ENCODE data around the gene PAAF1.

PAAF1 gene

DNA sequence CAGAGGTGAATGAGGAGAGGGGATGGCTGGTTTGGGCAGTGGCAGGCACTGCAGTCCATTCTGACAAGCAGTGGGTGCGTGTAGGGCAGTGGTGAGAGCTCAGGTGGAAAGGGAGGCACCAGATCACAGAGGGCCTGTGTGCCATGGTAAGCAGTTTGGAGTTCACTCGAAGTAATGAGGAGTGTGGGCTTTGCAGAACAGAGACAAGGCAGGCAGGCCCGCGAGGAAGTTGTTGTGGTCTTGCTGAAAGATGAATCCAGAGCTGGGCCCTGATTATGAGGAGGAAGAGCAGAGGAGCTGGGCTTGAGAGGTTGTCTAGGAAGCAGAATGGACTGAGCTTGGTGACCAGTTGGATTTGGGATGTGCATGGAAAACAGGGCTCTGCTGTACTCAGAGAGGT is 72.4 kb downstream of the PAAF1 start:
- no peak for DNase-seq

DNA sequence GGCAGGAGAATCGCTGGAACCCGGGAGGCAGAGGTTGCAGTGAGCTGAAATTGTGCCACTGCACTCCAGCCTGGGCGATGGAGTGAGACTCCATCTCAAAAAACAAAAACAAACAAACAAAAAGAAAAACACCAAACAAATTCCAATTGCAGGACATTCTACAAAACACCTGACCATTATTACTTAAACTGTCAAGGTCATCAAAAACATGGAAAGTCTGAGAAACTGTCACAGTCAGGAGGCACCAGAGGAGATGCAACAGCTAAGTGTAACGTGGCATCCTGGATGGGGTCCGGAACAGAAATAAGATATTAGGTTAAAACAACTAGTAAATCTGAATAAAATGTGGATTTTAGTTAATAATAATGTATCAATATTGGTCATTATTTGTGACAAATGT is 73.1 kb downstream of the PAAF1 start:
- no peak for DNase-seq

GRCh38 chr11:73950869-73951710 is 74.3 kb downstream of the PAAF1 start, which contains the start of gene DNAJB13:
Gene DNAJB13, plus strand, starts transcription at chr11:73951026. Its CDS starts 44 bp downstream, at chr11:73951070.
- peak; percentile 54 for DNase-seq

DNA sequence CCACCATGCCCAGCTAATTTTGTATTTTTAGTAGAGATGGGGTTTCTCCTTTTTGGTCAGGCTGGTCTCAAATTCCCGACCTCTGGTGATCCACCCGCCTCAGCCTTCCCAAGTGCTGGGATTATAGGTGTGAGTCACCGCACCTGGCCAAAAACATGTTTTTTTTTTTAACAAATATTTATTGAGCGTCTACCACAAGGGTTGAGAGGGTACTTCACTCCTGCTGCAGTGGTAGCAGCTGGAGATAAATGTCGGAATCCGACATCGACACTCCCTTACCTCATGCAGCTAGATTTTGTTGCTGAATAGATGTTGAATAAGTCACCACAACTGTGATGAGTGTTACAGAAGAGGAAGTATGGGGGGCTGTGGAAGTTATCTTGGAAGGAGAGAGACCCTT is 75.0 kb downstream of the PAAF1 start:
- DNase-seq, result peak; percentile 13

GRCh38 chr11:73956876-73957653 is 80.3 kb downstream of the PAAF1 start:
- DNase-seq, result peak; percentile 60

DNA sequence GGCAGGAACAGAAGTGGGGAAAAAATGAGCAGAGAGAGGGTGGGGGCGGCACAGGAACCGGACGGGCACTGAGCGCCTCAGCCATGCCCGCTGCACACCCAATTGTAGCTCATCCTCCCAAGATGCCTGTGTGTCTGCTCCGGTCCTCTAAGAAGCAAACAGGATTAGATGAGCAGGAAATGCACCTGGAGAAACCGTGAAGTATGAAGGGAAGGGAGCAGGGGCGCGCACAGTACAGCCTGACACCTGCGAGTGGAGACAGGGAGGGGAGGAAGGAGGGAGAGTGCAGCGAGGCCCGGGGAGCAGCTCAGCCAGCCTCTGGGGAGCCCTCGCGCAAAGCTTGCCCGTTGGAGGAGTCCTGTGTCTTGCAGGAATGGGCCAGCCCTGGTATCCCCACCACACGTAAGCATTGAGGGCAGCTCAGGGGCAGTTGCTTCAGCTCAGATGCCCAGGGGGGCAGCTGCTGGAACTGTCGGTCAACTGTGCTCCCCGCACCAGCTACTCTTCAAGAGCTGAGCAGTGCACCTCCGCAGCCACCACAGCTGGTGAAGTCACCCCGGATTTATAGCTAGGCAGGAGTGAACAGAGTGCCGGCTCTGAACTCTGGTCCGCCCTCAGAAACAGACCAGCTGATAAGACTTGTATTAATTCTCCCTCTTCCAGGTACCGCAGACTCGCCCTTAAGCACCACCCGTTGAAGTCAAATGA is 81.0 kb downstream of the PAAF1 start:
- DNase-seq, result peak; percentile 60

GRCh38 chr11:73958521-73959141 is 81.8 kb downstream of the PAAF1 start:
- no peak for DNase-seq

- no peak for DNase-seq
Measured at GRCh38 chr11:73961321-73961720, 84.5 kb downstream of the PAAF1 start.

- no peak for DNase-seq
Measured at GRCh38 chr11:73962101-73962705, 85.4 kb downstream of the PAAF1 start.

DNA sequence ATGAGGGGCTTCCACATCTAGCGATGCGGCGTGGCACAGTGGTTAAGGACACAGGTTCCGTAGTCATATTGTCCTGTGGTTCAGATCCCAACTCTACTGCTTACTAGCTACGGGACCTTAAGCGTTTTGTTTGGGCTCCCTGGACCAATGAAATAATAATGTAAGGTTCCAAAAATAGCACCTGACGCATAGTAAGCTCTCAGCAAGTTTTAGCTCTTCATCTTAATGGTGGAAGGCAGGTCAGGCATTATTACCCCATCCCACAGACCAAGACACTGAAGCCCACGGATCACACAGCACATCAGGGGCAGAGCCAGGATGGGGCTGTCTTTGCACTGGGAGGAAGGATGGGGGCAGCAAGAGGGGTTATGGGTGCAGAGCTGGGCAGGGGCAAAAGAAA is 87.1 kb downstream of the PAAF1 start:
- no peak for DNase-seq

GRCh38 chr11:73965076-73965763 is 88.4 kb downstream of the PAAF1 start:
- DNase-seq, result peak; percentile 54

GRCh38 chr11:73965764-73966121 is 88.9 kb downstream of the PAAF1 start:
- DNase-seq, result peak; percentile 47

DNA sequence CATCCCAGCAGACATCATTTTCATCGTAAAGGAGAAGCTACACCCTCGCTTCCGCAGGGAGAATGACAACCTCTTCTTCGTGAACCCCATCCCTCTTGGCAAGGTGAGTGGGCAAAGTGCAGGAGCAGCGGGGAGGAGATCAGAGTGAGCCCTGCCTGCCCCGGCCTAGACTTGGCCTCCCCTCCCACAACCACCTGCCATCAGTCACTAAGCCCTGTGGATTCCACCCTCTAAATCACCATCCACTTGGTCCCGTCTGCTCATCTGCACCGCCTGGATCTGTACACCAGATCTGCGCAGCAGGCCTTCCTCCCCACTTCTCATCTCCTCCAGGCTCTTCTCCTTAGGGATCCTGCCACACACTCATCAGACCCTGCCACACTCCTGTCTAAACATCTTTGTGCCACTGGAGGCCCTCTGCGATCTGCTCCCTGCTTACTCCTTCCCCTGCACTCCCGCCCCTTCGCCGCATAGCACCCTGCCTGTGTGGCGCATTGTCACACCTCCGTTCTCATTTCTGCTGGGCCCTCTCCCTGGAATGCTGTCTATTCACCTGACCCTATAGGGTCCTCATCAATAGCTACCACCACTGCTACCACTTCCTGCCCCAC is 91.7 kb downstream of the PAAF1 start:
- DNase-seq, result peak; percentile 20

DNA sequence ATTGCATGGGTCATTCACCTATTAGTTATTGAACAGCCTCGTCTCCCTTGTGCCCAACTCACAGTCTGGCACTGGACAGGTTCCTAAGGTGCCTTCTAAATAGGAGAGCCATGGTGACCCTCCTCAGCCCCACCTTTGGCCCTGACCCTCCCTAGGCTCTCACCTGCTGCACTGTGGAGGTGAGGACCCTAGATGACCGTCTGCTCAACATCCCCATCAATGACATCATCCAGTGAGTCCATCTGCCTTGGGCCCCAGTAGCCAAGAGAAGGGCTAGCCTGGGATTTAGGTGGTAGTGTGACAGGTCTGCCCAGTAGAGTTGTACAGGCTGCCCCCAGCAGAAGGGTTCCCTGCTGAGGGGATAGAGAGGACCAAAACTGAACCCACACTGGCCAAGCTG is 92.3 kb downstream of the PAAF1 start:
- no peak for DNase-seq

GRCh38 chr11:73969991-73970800 is 93.4 kb downstream of the PAAF1 start:
- DNase-seq, result peak; percentile 30

DNA sequence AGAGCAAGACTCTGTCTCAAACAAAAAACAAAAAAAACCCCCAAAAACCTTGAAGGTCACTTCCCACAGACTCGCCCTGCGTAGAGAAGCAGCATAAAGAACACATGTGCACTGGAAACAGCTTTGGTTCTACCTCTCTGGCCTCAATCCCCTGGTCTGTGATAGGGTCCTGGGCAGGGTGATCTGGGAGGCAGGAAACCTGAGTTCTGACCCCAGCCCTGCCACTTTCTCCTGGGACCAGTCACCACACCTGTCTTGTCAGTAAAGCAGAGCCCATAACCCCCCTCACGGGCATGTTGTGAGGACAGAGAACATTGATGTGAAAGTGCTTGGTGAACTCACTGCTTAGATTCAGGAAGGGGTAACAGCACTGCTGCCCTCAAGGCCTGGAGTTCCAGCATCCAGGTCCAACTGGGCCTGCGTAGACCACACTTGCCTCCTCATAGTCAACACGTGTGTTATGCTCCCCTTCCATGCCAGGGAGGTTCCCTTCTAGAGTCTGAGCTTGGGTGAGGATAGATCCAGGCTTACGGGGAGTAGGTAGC is 94.4 kb downstream of the PAAF1 start:
- DNase-seq, result peak; percentile 51

GRCh38 chr11:73972187-73972586 is 95.4 kb downstream of the PAAF1 start:
- peak; percentile 57 for DNase-seq

DNA sequence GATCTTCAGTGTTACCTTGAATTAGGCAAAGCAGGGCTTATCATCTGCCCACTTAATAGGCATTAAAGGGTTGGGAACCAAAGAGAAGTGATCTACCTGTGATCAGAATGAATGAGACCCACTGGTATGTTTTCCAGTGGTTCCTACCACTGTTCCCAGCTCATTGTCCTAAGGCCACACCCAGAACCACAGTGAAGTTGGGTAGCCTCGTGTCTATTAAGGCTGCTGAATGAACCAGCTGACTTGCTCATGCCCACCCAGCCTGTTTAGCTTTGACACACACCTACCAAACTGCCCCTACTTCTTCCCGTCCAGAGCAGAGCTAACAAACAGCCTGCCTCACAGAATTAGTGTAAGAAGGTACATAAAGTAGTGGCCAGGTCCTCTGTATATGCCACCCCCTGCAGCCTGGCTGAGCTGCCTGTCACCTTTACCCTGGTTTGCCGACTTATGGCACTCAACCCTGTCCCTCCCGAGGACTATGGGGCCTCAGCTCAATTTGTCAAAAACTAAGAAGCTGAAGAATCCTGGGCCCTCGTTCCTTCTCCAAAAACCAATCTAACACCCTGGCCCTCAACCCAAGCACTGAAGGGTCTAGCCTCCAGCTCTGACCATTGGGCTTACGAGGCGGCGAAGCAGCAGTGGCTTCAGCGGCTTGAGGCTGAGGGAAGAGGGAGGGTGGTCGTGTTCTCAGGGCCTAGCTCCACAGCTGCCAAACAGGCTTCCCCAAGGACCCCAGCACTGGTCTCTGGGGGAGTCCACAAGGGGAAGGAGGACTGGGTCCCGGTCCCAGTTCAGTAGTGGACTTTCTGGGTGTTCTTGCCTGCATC is 96.0 kb downstream of the PAAF1 start:
- DNase-seq, result peak; percentile 57
